Stimulated activated CD8-positive, alpha-beta memory T cell treated with anti-CD3 and anti-CD28 coated beads, Interleukin-4, amount 100 ng/mL, for 24 hours (primary cell): Measurements from ENCODE around the gene VAV1.
"Not testable (repeated sequence)": the region's sequence is repeated elsewhere in the genome, so short reads cannot be mapped to it uniquely, and the experiment has no call there.

ENCODE experiments used
- DNase-seq: peaks from one replicate; pipeline ENCODE4 v3.0.0-alpha.2; 2020; ENCODE audit warnings: low read depth

The VAV1 gene

GRCh38 chr19:6790194-6791128, 18.0 kb downstream of the VAV1 start:
- no peak for DNase-seq

GRCh38 chr19:6791237-6791636, 18.7 kb downstream of the VAV1 start:
- DNase-seq: no peak

- DNase-seq: no peak
These were observed 20.9 kb downstream of the VAV1 start for GRCh38 chr19:6793411-6793810.

- DNase-seq: no peak
These were observed 21.5 kb downstream of the VAV1 start for GRCh38 chr19:6793973-6794372.

- no peak for DNase-seq
These were observed 22.4 kb downstream of the VAV1 start for GRCh38 chr19:6794686-6795431.

- no peak for DNase-seq
These were observed 23.8 kb downstream of the VAV1 start for GRCh38 chr19:6796278-6796677.

GRCh38 chr19:6797646-6798045, 25.1 kb downstream of the VAV1 start:
- DNase-seq: no peak

- DNase-seq: not testable (repeated sequence)
These were observed 27.8 kb downstream of the VAV1 start for GRCh38 chr19:6800160-6800790.

GRCh38 chr19:6800991-6801484, 28.5 kb downstream of the VAV1 start:
- no peak for DNase-seq

- DNase-seq: peak; percentile 74
These were observed 29.1 kb downstream of the VAV1 start for GRCh38 chr19:6801485-6802086.

- DNase-seq: peak; percentile 75
These were observed 30.0 kb downstream of the VAV1 start for GRCh38 chr19:6802336-6803035.

- DNase-seq: no peak
These were observed 30.5 kb downstream of the VAV1 start for GRCh38 chr19:6803036-6803404.

GRCh38 chr19:6806488-6806887, 34.0 kb downstream of the VAV1 start:
- DNase-seq: no peak

GRCh38 chr19:6807291-6807690, 34.8 kb downstream of the VAV1 start:
- DNase-seq: no peak

GRCh38 chr19:6808494-6808893, 36.0 kb downstream of the VAV1 start:
- DNase-seq: no peak

GRCh38 chr19:6809262-6809661, 36.8 kb downstream of the VAV1 start:
- DNase-seq: no peak

GRCh38 chr19:6811378-6811777, 38.9 kb downstream of the VAV1 start:
- DNase-seq: no peak

GRCh38 chr19:6811906-6812305, 39.4 kb downstream of the VAV1 start:
- DNase-seq: no peak

- no peak for DNase-seq
These were observed 40.1 kb downstream of the VAV1 start for GRCh38 chr19:6812612-6813011.

- DNase-seq: no peak
These were observed 41.2 kb downstream of the VAV1 start for GRCh38 chr19:6813659-6814058.

GRCh38 chr19:6817179-6817578, 44.7 kb downstream of the VAV1 start:
- no peak for DNase-seq

GRCh38 chr19:6818246-6818645, 45.7 kb downstream of the VAV1 start:
- no peak for DNase-seq
